Ascending aorta (tissue), 2 donors: ENCODE results near the gene LCN6. TPM values are rescaled to one million over a fixed set of nuclear protein-coding genes. Genes with fewer than 3 reads are reported as not detected.

Experiments used
- DNase-seq, 2 donors: peaks; one replicate each; pipeline ENCODE4 v3.0.0-alpha.2; 2019; ENCODE audit warnings: low spot score in 2 of 2
- H3K27ac ChIP-seq, 2 donors: fragments of 200-600 bp; sonication (generic); one replicate each; pipeline ENCODE4 v1.5.1; 2016 to 2017; ENCODE audit warnings: mild to moderate bottlenecking in 1 of 2
- H3K27me3 ChIP-seq: fragments of 200-600 bp; sonication (generic); one replicate; pipeline ENCODE4 v1.5.1; 2017
- H3K36me3 ChIP-seq, 2 donors: fragments of 200-600 bp; sonication (generic); one replicate each; pipeline ENCODE4 v1.5.1; 2016
- H3K4me1 ChIP-seq, 2 donors: fragments of 200-600 bp; sonication (generic); one replicate each; pipeline ENCODE4 v1.5.1; 2016 to 2017; ENCODE audit warnings: mild to moderate bottlenecking in 1 of 2
- H3K4me3 ChIP-seq, 2 donors: fragments of 200-600 bp; sonication (generic); one replicate each; pipeline ENCODE4 v1.5.1; 2016 to 2017; ENCODE audit warnings: mild to moderate bottlenecking in 1 of 2
- H3K9me3 ChIP-seq, 2 donors: fragments of 200-600 bp; sonication (generic); one replicate each; pipeline ENCODE4 v1.5.1; 2016
- CTCF ChIP-seq, 3 experiments: fragments of 200-600 bp in 2 of 3; fragments of 450-650 bp in 1 of 3; sonication (generic) in 2 of 3; IDR thresholded peaks; one replicate each; pipeline ENCODE4 v1.5.1; 2016 to 2019; ENCODE audit warnings: antibody characterized with exemption in 3 of 3, mild to moderate bottlenecking in 1 of 3, moderate library complexity in 1 of 3
- intact Hi-C: fragments of 100-400 bp; cut with DNase I; formaldehyde crosslinking; loops from one replicate; pipeline ENCODE4 v1.15.1; 2023
- total RNA-seq: library from RNA; depleted of rRNA; stranded (reverse); fragments of >200 nt; gene quantifications from one replicate; pipeline ENCODE4 v1.1.0, GENCODE V29; 2016

Gene LCN6
- total RNA-seq, 1 donor from 2014 or later: 130 TPM

DNA sequence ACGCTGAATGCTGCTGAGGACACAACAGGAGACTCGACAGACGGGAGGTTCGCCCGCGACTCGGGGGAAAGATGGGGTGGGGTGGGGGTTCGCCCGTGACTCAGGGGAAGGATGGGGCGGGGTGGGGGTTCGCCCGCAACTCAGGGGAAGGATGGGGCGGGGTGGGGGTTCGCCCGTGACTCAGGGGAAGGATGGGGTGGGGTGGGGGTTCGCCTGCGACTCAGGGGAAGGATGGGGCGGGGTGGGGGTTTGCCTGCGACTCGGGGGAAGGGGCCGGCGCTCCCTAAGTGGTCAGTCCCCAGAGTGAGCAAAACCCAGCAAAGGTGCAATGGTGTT lies 2.2 kb downstream of the LCN6 start:
- Histone ChIP-seq H3K27me3 (peaks cover 10% of the 10 kb centered on the region), H3K4me3 (no peak overlapping the region), H3K27ac (no peak overlapping the region), H3K36me3 (no peaks in the 10 kb centered on the region), H3K4me1 (no peaks in the 10 kb centered on the region), H3K9me3 (no peaks in the 10 kb centered on the region)
- intact Hi-C loops: no loop called here
- no peak for DNase-seq
- no peak for TF ChIP-seq CTCF (IDR thresholded peaks at IDR 0.05)

DNA sequence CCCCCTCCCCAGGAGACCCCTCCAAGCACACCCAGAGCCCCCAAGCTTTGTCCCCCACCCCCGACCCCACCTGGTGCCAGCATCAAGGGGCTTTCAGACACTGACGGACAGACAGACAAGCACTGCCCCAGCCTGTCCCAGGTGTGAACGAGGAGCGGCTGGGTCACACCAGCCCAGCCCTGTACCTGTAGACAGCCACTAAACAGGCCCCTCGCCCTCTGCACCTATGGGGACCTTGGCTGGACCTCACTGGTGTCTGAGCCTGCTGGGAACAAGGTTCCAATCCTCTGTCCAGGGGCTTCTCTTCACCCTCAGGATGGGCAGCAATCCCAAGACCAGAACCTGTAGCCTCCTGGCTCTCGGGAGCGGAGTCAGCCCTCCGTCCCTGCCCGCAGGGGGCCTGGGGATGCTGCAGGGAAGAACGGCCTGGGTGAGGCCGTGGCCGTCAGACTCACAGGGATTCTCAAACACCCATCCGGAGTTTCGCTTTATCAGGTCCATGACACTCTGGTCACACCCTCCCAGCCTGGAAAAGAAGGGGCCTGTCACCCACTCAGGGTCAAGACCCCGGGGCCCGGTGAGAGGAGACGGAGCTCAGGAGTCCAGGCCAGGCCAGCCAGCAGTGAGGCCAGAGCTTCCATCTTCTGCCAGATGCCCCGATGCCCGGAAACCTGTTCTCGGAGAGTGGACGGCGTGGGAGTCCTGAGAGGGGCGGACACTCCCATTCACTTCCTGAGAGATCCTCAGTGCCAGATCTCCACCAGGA lies 2.8 kb downstream of the LCN6 start:
- H3K27ac ChIP-seq: no peak overlapping the region
- no peaks in the 10 kb centered on the region for H3K36me3 ChIP-seq
- no peaks in the 10 kb centered on the region for H3K9me3 ChIP-seq
- intact Hi-C loops: no loop called here
- no peak overlapping the region for H3K4me3 ChIP-seq
- no peak for DNase-seq
- H3K4me1 ChIP-seq: no peaks in the 10 kb centered on the region
- no peak for TF ChIP-seq CTCF (IDR thresholded peaks at IDR 0.05)
- peaks cover 10% of the 10 kb centered on the region for H3K27me3 ChIP-seq

DNA sequence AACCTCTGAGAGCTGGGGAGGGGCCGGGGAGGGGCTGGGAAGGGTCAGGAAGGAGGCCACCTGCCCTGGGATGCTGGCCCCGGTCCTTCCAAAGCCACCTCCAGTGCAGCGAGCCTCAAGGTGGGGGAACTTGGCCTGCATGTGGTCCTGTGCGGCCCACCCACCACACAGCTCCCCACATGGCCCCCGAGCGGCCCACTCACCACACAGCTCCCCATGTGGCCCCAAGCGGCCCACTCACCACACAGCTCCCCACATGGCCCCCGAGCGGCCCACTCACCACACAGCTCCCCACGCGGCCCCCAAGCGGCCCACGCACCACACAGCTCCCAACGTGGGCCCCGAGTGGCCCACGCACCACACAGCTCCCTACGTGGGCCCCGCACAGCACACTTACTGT lies 3.6 kb downstream of the LCN6 start:
- intact Hi-C loops: no loop called here
- Histone ChIP-seq H3K36me3 (no peaks in the 10 kb centered on the region), H3K4me3 (no peak overlapping the region), H3K9me3 (no peaks in the 10 kb centered on the region), H3K27ac (no peak overlapping the region), H3K4me1 (no peaks in the 10 kb centered on the region), H3K27me3 (peaks cover 10% of the 10 kb centered on the region)
- TF ChIP-seq CTCF (IDR thresholded peaks at IDR 0.05): no peak
- DNase-seq: no peak

DNA sequence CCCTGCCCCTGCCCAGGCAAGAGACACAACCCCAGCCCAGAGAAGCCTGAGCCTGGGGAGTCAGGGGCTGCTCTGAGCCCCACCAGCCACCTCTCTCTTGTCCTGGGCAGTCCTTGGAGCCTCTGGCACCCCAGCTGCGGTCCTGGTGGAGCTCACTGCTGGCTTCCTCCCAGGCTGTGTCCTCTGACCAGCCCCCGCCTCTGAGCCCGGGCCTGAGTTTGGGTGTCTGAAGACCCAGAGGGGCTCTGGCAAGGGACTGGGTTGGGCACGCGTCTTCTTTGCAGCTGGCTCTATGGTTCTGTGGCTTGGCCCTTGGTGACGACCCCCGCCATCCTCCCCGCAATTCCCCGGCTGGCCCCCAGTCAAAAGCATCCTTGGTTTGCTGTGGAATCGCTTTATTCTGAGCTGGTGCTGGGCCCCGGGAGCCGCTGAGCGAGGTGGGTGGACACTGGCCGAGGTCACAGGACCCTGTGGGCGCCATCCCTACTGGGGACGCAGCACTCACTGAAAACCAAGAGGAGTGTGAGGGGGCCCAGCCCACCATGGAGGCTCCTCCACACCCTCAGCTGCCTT lies 4.6 kb downstream of the LCN6 start:
- no peak for DNase-seq
- H3K9me3 ChIP-seq: no peaks in the 10 kb centered on the region
- H3K4me3 ChIP-seq: no peak overlapping the region
- no peak for TF ChIP-seq CTCF (IDR thresholded peaks at IDR 0.05)
- no peaks in the 10 kb centered on the region for H3K4me1 ChIP-seq
- intact Hi-C loops: no loop called here
- no peak overlapping the region for H3K27ac ChIP-seq
- no peaks in the 10 kb centered on the region for H3K36me3 ChIP-seq
- H3K27me3 ChIP-seq: peaks cover 10% of the 10 kb centered on the region

- H3K4me3 ChIP-seq: no peak within 1 kb of the TSS
- TF ChIP-seq CTCF (IDR thresholded peaks at IDR 0.05): no peak
- no peaks in the 10 kb centered on the region for H3K4me1 ChIP-seq
- peaks cover 10% of the 10 kb centered on the region for H3K27me3 ChIP-seq
- intact Hi-C loops: no loop called here
- H3K9me3 ChIP-seq: no peaks in the 10 kb centered on the region
- no peaks in the 10 kb centered on the region for H3K36me3 ChIP-seq
- no peak within 1 kb of the TSS for H3K27ac ChIP-seq
- no peak for DNase-seq
Measured at GRCh38 chr9:136742591-136743391, 5.5 kb downstream of the LCN6 start, which contains the start of gene LCN10. TSS of gene LCN10 (minus strand) at chr9:136742940. CDS start at chr9:136742903, 37 bp downstream.
